ENCODE measurements around the gene MAPK11.

DNA sequence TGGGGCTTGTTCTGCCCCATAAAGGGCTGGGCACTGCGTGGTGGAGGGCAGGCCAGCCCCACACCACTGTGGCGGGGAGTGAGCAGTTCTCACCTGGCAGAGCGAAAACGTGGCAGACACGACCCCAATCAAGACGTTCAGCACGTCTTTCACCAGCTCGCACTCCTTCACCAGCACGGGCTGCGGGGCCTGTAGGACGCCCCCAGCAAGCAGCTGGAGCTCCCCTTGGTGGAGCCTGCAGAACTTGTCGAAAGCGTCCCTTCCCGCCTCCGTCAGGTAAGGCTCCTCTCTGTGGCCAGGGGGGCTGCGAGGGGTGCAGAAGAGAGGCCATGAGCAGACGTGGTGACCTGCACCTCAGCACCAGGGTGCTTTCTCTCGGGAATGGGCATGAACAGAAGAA lies 37.0 kb downstream of the MAPK11 start:
- no peak for TF ChIP-seq EZH2 (IDR thresholded peaks at IDR 0.05)
- TF ChIP-seq, protein P1, sequence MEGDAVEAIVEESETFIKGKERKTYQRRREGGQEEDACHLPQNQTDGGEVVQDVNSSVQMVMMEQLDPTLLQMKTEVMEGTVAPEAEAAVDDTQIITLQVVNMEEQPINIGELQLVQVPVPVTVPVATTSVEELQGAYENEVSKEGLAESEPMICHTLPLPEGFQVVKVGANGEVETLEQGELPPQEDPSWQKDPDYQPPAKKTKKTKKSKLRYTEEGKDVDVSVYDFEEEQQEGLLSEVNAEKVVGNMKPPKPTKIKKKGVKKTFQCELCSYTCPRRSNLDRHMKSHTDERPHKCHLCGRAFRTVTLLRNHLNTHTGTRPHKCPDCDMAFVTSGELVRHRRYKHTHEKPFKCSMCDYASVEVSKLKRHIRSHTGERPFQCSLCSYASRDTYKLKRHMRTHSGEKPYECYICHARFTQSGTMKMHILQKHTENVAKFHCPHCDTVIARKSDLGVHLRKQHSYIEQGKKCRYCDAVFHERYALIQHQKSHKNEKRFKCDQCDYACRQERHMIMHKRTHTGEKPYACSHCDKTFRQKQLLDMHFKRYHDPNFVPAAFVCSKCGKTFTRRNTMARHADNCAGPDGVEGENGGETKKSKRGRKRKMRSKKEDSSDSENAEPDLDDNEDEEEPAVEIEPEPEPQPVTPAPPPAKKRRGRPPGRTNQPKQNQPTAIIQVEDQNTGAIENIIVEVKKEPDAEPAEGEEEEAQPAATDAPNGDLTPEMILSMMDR (IDR thresholded peaks at IDR 0.05) = no peak
